ENCODE results near the gene GTF2F2. TPM values are rescaled to one million over a fixed set of nuclear protein-coding genes. Genes with fewer than 3 reads are reported as not detected.

Gene GTF2F2
- polyA plus RNA-seq, 1 donor = 19.3 TPM

DNA sequence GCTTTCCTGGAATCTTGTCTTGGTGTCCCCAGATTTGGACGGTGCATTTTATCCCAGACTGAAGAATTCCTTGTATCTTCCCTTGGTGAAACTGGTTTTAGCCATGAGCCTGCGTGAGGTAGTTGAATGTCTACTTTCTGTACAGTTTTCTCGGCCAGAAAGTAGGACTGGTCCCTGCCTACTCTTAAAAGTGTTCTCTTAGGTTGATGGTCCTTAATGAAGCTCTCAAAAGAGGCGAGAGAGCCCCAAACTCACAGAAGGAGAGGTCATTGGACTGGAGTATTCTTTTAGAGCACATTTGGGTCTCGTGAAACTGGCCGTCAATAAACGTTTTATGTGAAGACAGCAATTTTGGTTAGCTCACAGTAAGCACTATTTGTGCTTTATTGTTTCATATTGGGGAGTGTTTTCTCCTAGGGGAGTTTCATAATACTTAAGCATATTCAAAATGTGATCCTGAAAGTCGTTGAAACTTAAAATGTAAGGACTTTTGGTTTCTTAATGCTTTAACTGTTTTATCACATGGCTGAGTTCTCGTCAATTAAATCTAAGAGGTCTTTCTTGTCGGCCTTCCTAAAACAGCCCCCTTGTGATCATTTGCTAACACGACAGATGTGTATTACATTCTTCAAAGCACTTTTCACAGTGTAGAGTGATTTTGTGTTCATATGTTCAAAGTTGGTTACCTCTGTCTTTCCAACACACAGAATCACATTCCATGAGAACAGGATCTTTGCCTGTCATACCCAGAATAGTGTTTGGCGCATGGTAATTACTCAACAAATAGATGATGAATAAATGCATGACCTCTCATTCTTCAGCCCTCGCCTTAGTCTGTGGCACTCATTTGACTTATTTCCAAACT is 889 bp downstream of the GTF2F2 start:
- no peaks in the 10 kb centered on the region for H3K27me3 ChIP-seq (ENCODE audit: control insufficient read depth, insufficient read depth, low read length)
- no peaks in the 10 kb centered on the region for H3K9me3 ChIP-seq (ENCODE audit: control insufficient read depth, low read depth, low read length)
- peak in 1 of 2 donors; percentile 19 for DNase-seq
- H3K36me3 ChIP-seq (ENCODE audit: control insufficient read depth, insufficient read depth, low read length) = no peaks in the 10 kb centered on the region
- peak overlapping the region; percentile 76 for H3K27ac ChIP-seq (ENCODE audit: low read length)
- H3K4me3 ChIP-seq (ENCODE audit: low read length) = peak overlapping the region; percentile 78
- no CpG with 5 or more reads among the region's 13 CpGs for WGBS (ENCODE audit: insufficient coverage, low lambda C conversion rate)
- no peaks in the 10 kb centered on the region for H3K4me1 ChIP-seq (ENCODE audit: control insufficient read depth, insufficient read depth, low read length)

GRCh38 chr13:45122941-45123340 is 2.6 kb downstream of the GTF2F2 start:
- Histone ChIP-seq H3K9me3 (ENCODE audit: control insufficient read depth, low read depth, low read length) (no peaks in the 10 kb centered on the region), H3K27ac (ENCODE audit: low read length) (no peak overlapping the region)
- no CpG with 5 or more reads among the region's 6 CpGs for WGBS (ENCODE audit: insufficient coverage, low lambda C conversion rate)

GRCh38 chr13:45132369-45133064 is 12.2 kb downstream of the GTF2F2 start:
- no peak for DNase-seq
- Histone ChIP-seq H3K36me3 (ENCODE audit: control insufficient read depth, insufficient read depth, low read length) (peaks cover 3% of the 10 kb centered on the region), H3K4me1 (ENCODE audit: control insufficient read depth, insufficient read depth, low read length) (no peaks in the 10 kb centered on the region), H3K27me3 (ENCODE audit: control insufficient read depth, insufficient read depth, low read length) (no peaks in the 10 kb centered on the region), H3K27ac (ENCODE audit: low read length) (no peak overlapping the region), H3K4me3 (ENCODE audit: low read length) (no peak overlapping the region), H3K9me3 (ENCODE audit: control insufficient read depth, low read depth, low read length) (no peaks in the 10 kb centered on the region)
- WGBS (ENCODE audit: insufficient coverage, low lambda C conversion rate) = 86% methylated on average over 4 of the region's 6 CpGs

More at GRCh38 chr13:45122941-45123340, 2.6 kb downstream of the GTF2F2 start:
- no peaks in the 10 kb centered on the region for H3K36me3 ChIP-seq (ENCODE audit: control insufficient read depth, insufficient read depth, low read length)
- H3K27me3 ChIP-seq (ENCODE audit: control insufficient read depth, insufficient read depth, low read length) = no peaks in the 10 kb centered on the region
- DNase-seq = no peak
- no peak overlapping the region for H3K4me3 ChIP-seq (ENCODE audit: low read length)
- no peaks in the 10 kb centered on the region for H3K4me1 ChIP-seq (ENCODE audit: control insufficient read depth, insufficient read depth, low read length)

DNA sequence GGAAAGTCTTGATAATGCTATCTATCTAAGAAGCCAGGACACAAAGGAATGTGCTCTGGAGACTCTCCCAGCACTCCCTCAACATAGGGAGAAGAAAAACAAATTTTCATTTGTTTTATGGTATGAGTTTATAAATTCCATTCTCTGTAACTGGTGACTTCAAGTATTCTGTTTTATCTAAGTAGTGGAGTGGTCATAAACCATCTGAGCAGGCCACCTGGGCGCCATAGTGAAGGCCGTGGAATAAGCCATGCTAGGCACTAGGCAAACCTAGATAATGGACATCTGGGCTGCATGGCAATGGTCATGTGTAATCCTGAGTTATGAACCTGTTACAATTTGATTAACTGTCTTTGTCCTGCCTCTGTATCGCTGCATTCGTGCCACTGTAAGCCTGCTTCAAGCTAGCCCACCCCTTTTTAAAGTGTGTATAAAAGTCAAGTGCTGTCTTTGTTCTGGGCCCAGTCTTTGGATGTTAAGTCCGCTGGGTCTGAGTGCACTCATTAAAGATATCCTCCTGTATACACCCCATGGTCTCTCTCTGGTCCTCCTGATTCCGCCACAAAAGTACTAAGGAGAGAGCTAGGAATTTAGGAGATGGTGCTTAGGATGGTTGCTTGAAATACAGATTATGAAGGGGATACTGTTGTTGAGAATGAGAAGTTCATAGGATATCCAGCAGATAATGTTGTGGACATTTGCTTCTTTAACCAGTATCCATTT is 13.2 kb downstream of the GTF2F2 start:
- Histone ChIP-seq H3K4me3 (ENCODE audit: low read length) (no peak overlapping the region), H3K27me3 (ENCODE audit: control insufficient read depth, insufficient read depth, low read length) (no peaks in the 10 kb centered on the region), H3K9me3 (ENCODE audit: control insufficient read depth, low read depth, low read length) (no peaks in the 10 kb centered on the region), H3K36me3 (ENCODE audit: control insufficient read depth, insufficient read depth, low read length) (peaks cover 14% of the 10 kb centered on the region), H3K27ac (ENCODE audit: low read length) (no peak overlapping the region), H3K4me1 (ENCODE audit: control insufficient read depth, insufficient read depth, low read length) (no peaks in the 10 kb centered on the region)
- WGBS (ENCODE audit: insufficient coverage, low lambda C conversion rate) = 100% methylated on average over 1 of the region's 6 CpGs
- DNase-seq = no peak

- Histone ChIP-seq H3K27ac (ENCODE audit: low read length) (no peak overlapping the region), H3K27me3 (ENCODE audit: control insufficient read depth, insufficient read depth, low read length) (no peaks in the 10 kb centered on the region), H3K36me3 (ENCODE audit: control insufficient read depth, insufficient read depth, low read length) (peaks cover 21% of the 10 kb centered on the region), H3K9me3 (ENCODE audit: control insufficient read depth, low read depth, low read length) (no peaks in the 10 kb centered on the region), H3K4me1 (ENCODE audit: control insufficient read depth, insufficient read depth, low read length) (no peaks in the 10 kb centered on the region), H3K4me3 (ENCODE audit: low read length) (no peak overlapping the region)
- DNase-seq = no peak
- WGBS (ENCODE audit: insufficient coverage, low lambda C conversion rate) = 100% methylated on average over 1 of the region's 3 CpGs
These were observed 16.6 kb downstream of the GTF2F2 start for GRCh38 chr13:45136741-45137504.

- 100% methylated on average over 1 of the region's 2 CpGs for WGBS (ENCODE audit: insufficient coverage, low lambda C conversion rate)
- H3K36me3 ChIP-seq (ENCODE audit: control insufficient read depth, insufficient read depth, low read length) = peaks cover 21% of the 10 kb centered on the region
- DNase-seq = no peak
- H3K27me3 ChIP-seq (ENCODE audit: control insufficient read depth, insufficient read depth, low read length) = no peaks in the 10 kb centered on the region
- no peaks in the 10 kb centered on the region for H3K4me1 ChIP-seq (ENCODE audit: control insufficient read depth, insufficient read depth, low read length)
- no peak overlapping the region for H3K4me3 ChIP-seq (ENCODE audit: low read length)
- no peaks in the 10 kb centered on the region for H3K9me3 ChIP-seq (ENCODE audit: control insufficient read depth, low read depth, low read length)
- no peak overlapping the region for H3K27ac ChIP-seq (ENCODE audit: low read length)
These were observed 17.2 kb downstream of the GTF2F2 start for GRCh38 chr13:45137526-45137925.

- Histone ChIP-seq H3K27me3 (ENCODE audit: control insufficient read depth, insufficient read depth, low read length) (no peaks in the 10 kb centered on the region), H3K4me3 (ENCODE audit: low read length) (no peak overlapping the region), H3K9me3 (ENCODE audit: control insufficient read depth, low read depth, low read length) (no peaks in the 10 kb centered on the region), H3K4me1 (ENCODE audit: control insufficient read depth, insufficient read depth, low read length) (no peaks in the 10 kb centered on the region), H3K36me3 (ENCODE audit: control insufficient read depth, insufficient read depth, low read length) (peaks cover 21% of the 10 kb centered on the region), H3K27ac (ENCODE audit: low read length) (no peak overlapping the region)
- no peak for DNase-seq
- 100% methylated on average over 1 of the region's 7 CpGs for WGBS (ENCODE audit: insufficient coverage, low lambda C conversion rate)
These were observed 18.0 kb downstream of the GTF2F2 start for GRCh38 chr13:45138282-45138681.

DNA sequence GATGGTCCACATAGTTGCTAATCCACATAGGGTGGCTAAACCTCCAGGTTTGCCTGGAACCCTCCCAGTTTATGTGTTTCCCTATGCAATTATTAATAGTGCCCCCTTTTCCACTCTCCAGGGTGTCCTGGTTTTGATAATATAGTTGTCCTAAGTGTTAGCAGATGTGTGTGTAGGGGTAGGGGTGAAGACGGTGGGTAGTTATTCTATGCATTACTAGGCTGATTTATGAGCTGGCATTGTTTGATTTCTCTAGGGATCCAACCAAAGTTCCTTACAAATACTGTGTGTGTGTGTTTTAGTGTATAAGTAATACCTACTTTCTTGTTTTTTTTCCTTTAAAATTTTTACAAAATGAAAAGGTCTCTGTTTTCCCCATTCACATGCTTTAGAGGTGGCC is 21.1 kb downstream of the GTF2F2 start:
- no peaks in the 10 kb centered on the region for H3K4me1 ChIP-seq (ENCODE audit: control insufficient read depth, insufficient read depth, low read length)
- H3K36me3 ChIP-seq (ENCODE audit: control insufficient read depth, insufficient read depth, low read length) = peaks cover 21% of the 10 kb centered on the region
- no peak overlapping the region for H3K4me3 ChIP-seq (ENCODE audit: low read length)
- H3K27ac ChIP-seq (ENCODE audit: low read length) = no peak overlapping the region
- no peak for DNase-seq
- H3K9me3 ChIP-seq (ENCODE audit: control insufficient read depth, low read depth, low read length) = no peaks in the 10 kb centered on the region
- H3K27me3 ChIP-seq (ENCODE audit: control insufficient read depth, insufficient read depth, low read length) = no peaks in the 10 kb centered on the region
- no CpG with 5 or more reads among the region's 1 CpG for WGBS (ENCODE audit: insufficient coverage, low lambda C conversion rate)

- WGBS (ENCODE audit: insufficient coverage, low lambda C conversion rate) = no CpG with 5 or more reads among the region's 4 CpGs
- peak in 1 of 2 donors; percentile 21 for DNase-seq
These were observed 22.4 kb downstream of the GTF2F2 start for GRCh38 chr13:45142440-45143345.

More at GRCh38 chr13:45142440-45143345, 22.4 kb downstream of the GTF2F2 start:
- no peak overlapping the region for H3K27ac ChIP-seq (ENCODE audit: low read length)
- H3K27me3 ChIP-seq (ENCODE audit: control insufficient read depth, insufficient read depth, low read length) = no peaks in the 10 kb centered on the region
- no peaks in the 10 kb centered on the region for H3K4me1 ChIP-seq (ENCODE audit: control insufficient read depth, insufficient read depth, low read length)
- no peak overlapping the region for H3K4me3 ChIP-seq (ENCODE audit: low read length)
- H3K36me3 ChIP-seq (ENCODE audit: control insufficient read depth, insufficient read depth, low read length) = peaks cover 16% of the 10 kb centered on the region
- H3K9me3 ChIP-seq (ENCODE audit: control insufficient read depth, low read depth, low read length) = no peaks in the 10 kb centered on the region

All from large intestine (tissue), 3 donors.